ENCODE results near the gene HERC2.

The HERC2 gene

GRCh38 chr15:28086175-28086703, 235.7 kb downstream of the HERC2 start:
- no peak for DNase-seq

- no peak for DNase-seq
Observed at GRCh38 chr15:28085489-28086174, 236.3 kb downstream of the HERC2 start.

- DNase-seq: no peak
Observed at GRCh38 chr15:28084547-28084946, 237.4 kb downstream of the HERC2 start.

GRCh38 chr15:28082891-28083684, 238.9 kb downstream of the HERC2 start:
- no peak for DNase-seq

GRCh38 chr15:28081594-28081993, 240.4 kb downstream of the HERC2 start:
- DNase-seq: no peak

GRCh38 chr15:28080386-28080785, 241.6 kb downstream of the HERC2 start:
- no peak for DNase-seq

GRCh38 chr15:28079313-28079969, 242.5 kb downstream of the HERC2 start:
- DNase-seq: no peak

GRCh38 chr15:28078191-28078719, 243.7 kb downstream of the HERC2 start:
- no peak for DNase-seq

GRCh38 chr15:28075573-28075972, 246.4 kb downstream of the HERC2 start:
- no peak for DNase-seq

GRCh38 chr15:28068930-28069329, 253.0 kb downstream of the HERC2 start:
- DNase-seq: no peak

GRCh38 chr15:28066231-28066630, 255.7 kb downstream of the HERC2 start:
- no peak for DNase-seq

Measured in left hindlimb (tissue), 1 donor.